NCI-H1105 (cell line): Measurements from ENCODE around the gene PEX16.

Experiments used
- DNase-seq: peaks from one replicate; lab custom pipeline; 2025; lab: John Stamatoyannopoulos, UW

The PEX16 gene

DNA sequence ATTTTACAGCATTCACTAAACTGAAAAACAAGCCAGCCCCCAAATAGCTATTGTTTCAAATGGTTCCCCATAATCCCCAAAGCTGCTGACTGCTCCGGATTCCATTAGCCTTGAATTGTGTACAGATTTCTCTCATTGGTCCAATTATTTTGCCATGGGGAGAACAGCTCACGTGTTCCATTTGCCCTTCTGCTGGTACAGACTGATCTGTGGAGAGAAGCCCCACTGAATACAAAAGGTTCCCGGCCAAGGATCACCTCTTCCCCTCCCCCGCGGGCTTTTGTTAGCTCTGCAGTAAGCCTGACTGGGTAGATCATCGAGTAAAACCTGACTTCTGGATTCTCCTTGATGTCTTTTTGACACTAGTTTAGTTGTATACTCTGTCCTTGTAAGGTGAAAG is 41.3 kb downstream of the PEX16 start:
- DNase-seq, result no peak

DNA sequence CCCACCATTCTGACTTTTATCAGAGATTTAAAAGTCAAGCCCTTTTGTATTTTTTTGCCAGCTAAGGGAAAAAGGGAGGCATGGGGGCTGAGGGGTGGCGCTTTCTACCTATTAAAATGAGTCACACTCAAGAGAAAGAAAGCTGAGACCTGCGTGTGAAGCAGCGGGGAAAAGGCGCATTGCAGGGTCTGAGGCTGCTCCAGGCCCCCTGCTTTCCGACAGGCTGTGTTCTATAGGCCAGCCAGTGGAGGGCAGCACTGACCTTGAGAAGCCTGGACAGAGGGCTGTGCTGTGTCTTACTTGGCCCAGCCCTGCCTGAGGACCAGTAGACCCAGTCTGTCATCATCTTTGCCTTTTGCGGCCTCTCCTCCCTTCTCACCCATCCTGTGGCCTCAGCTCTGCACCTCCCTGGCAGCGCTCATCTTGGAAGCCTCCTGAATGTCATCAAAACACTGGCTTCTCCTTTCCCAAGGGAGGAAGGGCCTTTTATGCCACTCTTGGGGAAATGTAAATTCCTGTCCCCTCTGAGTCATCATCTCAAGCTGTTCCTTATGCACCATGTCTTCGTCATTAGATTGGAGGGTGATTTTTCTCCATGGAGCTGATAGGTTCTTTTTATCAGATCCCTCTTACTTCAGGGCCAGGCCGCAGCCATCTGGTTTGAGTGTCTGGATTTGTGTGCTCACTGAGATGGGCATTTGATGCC is 44.9 kb downstream of the PEX16 start:
- peak; percentile 55 for DNase-seq

GRCh38 chr11:45871638-45872037 is 46.0 kb downstream of the PEX16 start:
- DNase-seq, result no peak

- DNase-seq, result no peak
Measured at GRCh38 chr11:45870706-45871105, 47.0 kb downstream of the PEX16 start.

DNA sequence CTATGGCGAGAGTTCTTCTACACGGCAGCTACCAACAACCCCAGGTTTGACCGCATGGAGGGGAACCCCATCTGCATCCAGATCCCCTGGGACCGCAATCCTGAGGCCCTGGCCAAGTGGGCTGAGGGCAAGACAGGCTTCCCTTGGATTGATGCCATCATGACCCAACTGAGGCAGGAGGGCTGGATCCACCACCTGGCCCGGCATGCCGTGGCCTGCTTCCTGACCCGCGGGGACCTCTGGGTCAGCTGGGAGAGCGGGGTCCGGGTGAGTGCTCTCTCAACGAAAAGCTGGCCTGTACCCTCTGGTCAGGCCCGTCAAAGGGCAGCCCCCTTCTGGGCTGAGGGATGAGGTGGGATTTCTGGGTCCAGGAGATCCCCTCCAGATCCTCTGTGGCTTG is 48.1 kb downstream of the PEX16 start:
- no peak for DNase-seq

- no peak for DNase-seq
Measured at GRCh38 chr11:45864041-45864440, 53.6 kb downstream of the PEX16 start.

GRCh38 chr11:45860764-45861510 is 56.7 kb downstream of the PEX16 start:
- DNase-seq, result no peak

GRCh38 chr11:45860348-45860747 is 57.3 kb downstream of the PEX16 start:
- no peak for DNase-seq
